Stimulated activated CD4-positive, alpha-beta T cell treated with anti-CD3 and anti-CD28 coated beads, Interleukin-2, amount 100 ng/mL, for 48 hours (primary cell): ENCODE measurements around the gene NUDT7.
A peak's percentile ranks its signal among the peaks of the same experiment; 100 is the strongest.

Source experiments
- DNase-seq, 2 donors: peaks; one replicate each; pipeline ENCODE4 v3.0.0-alpha.2; 2020

The NUDT7 gene

DNA sequence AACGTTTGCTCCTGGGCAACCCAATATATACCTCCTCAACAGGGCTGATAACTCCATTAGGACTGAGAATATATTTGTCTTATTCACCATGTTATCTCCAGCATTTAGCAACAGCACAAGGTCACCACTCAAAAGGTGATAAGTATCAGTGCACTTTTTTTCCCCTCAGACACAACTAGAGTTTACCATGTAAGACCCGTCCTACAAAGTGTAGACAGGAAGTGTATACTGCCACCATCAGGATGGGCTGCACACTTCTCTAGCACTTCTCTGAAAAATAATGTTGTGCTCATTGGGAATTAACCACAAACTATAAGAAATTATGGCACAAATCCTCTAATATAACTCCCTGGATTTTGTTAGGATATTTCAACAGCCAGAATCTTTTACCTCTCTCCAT lies 60.4 kb downstream of the NUDT7 start:
- no peak for DNase-seq

DNA sequence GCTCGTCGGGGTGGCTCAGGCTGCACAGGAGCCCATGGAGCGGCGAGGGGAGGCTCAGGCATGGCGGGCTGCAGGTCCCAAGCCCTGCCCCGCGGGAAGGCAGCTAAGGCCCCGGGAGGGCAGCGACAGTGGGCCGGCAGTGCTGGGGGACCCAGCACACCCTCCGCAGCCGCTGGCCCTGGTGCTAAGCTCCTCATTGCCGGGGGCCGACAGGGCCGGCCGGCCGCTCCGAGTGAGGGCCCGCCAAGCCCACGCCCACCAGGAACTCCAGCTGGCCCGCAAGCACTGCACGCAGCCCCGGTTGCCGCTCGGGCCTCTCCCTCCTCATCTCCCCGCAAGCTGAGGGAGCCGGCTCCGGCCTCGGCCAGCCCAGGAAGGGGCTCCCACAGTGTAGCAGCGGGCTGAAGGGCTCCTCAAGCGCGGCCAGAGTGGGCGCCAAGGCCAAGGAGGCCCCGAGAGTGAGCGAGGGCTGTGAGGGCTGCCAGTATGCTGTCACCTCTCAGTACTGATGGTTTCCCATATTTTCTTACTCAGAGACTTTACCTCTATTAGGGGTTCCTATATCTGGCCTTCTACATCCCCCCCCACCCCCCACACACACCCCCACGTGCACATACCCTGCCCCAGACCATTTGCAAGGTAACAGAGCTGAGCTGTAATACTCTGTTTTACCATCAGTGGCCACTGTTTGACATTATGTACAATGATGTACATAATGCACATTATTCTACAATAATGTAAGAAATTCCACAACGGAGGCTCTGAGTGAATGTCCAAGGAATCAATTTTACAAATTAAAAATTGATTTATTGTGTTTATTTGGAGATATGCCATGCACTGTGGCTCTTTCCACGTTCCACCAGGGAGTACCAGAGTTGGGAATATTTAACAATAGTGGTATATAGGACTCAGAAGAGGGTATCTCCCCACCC lies 62.4 kb downstream of the NUDT7 start:
- DNase-seq: no peak

GRCh38 chr16:77785373-77785764 lies 63.1 kb downstream of the NUDT7 start:
- DNase-seq: no peak

- DNase-seq: no peak
Measured at GRCh38 chr16:77786186-77786847, 64.0 kb downstream of the NUDT7 start.

DNA sequence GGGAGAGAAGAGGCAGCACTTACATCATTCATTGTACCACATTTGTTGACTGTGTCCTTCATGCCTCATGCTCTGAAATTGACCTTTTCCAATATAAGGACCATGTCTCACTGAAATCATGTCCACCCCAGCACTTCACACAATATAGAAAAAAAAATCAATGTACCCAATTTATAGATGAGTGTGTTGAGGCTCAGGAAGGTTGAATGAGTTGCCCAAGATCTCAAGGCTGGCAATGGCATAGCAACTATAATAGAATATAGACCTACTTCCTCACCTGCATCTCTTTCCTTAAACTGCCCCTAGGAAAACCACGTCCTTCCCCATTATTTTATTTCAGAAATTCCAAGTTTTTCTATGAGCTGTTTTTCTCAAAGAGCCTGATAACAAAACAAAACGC lies 65.1 kb downstream of the NUDT7 start:
- no peak for DNase-seq

DNA sequence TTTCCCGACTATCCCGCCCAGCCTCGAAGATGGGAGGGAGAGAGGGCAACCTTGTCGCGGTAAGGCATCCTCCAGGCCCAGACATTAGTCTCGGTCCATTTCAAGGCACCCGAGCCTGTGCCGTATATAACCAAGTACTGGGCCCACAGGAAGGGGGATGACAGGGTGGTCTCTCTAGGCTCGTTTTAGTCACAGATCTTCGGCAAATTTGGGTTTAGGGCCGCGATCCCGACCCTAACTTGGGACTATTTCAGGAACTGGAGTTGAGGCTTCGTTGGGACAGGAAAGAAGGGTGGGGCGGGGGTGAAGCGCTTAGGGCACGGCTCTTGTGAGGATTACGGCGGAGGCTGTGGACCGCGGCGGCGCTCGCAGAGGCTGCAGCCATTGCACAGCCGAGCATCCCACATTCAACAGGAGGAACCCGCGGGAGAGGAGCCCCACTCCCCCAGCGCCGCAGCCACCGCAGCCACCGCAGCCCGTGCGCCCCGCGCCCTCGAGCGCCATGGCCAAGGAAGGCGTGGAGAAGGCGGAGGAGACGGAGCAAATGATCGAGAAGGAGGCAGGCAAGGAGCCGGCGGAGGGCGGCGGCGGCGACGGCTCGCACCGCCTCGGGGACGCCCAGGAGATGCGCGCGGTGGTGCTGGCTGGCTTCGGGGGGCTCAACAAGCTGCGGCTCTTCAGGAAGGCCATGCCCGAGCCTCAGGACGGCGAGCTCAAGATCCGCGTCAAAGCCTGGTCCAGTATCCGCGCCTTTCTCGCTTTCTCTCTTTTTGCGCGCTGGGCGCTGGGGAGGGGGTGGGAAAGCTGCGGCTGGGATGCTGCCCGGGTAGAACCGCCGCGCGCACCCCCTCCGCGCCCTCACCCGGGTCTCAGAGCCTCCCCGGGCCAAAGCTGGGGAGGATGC lies 66.1 kb downstream of the NUDT7 start, which contains the start of gene VAT1L:
Gene VAT1L (plus strand): TSS at position 384 of the 904 bp plus-strand sequence. CDS start 119 bp downstream, at position 503.
- DNase-seq: peak; percentile 3 to 16

DNA sequence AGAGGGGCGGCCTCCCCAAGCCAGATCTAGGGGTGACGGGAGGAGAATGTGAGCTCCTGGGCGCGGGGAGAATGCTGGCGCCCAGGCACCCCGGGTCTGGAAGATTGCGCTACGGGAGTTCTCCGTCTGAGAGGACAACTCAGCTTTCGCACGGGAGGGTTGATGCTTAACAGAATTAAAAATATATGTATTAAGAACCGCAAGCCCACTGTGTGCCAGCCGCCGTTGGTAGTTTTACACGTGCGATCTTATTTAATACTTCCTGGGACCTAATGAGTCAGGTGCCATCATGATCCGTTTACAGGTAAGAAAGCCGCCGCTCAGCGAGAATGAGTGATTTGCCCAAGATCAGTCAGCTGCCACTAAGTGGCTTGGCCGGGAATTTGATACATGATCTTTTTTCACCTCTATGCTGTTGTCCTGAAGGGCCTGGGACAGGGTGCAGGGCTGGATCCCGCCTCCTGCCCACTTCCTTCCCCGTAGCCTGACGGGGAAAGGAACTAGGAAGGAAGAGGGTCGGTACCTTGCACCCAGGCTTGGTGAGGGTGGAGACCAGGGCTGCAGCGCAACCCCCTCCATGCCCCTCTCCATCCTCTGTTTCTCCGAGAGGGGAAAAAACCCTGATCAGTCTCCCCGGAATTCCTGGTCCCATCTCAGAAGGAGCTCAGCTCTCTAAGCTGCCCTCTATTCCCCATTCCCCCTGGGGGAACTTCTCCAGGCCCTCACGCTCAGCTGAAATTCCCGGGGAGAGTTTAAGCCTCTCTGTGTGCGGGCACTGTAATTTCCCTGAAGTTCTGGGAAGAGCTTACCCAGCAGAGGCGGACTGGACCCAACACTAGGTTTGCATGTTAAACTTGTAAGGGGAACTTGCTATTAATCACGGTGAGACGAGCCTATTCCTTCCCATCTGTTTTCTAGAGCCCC lies 67.0 kb downstream of the NUDT7 start:
- peak in 1 of 2 donors; percentile 0 for DNase-seq

- no peak for DNase-seq
Measured at GRCh38 chr16:77790009-77790372, 67.7 kb downstream of the NUDT7 start.

DNA sequence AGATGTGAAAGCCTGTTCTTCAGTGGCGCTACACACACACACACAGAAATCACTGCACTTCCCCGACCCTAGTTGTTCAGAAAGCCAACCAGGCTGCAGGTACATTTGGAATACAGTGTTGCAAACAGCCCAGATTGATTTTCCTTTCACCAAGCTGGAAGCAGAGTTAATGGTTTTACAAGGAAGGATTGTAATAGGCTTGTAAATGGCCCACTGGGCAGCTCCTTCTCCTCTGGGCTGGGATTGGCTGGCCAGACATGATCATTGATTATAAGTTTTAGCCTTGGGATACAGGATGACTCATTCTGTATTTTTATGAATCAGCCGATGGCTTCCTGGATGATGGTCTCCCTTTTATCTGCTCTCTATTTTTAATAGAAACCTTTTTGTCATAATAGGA lies 68.6 kb downstream of the NUDT7 start:
- DNase-seq: no peak
